GOT3 (cell line): ENCODE measurements around the gene IFI6.
A peak's percentile ranks its signal among the peaks of the same experiment; 100 is the strongest.
"Not testable (repeated sequence)": the region's sequence is repeated elsewhere in the genome, so short reads cannot be mapped to it uniquely, and the experiment has no call there.

ENCODE experiments used
- DNase-seq: peaks from one replicate; lab custom pipeline; 2025; ENCODE audit warnings: mixed read lengths; lab: John Stamatoyannopoulos, UW

Gene IFI6

GRCh38 chr1:27671964-27672749, at the start of gene IFI6:
IFI6 (minus strand) TSS chr1:27672192; CDS start chr1:27669314, 2,878 bp downstream.
- DNase-seq = peak; percentile 72

- DNase-seq = no peak
These were observed 47.6 kb upstream of the IFI6 start for GRCh38 chr1:27719286-27720251.

- no peak for DNase-seq
These were observed 44.4 kb upstream of the IFI6 start for GRCh38 chr1:27716262-27716895.

DNA sequence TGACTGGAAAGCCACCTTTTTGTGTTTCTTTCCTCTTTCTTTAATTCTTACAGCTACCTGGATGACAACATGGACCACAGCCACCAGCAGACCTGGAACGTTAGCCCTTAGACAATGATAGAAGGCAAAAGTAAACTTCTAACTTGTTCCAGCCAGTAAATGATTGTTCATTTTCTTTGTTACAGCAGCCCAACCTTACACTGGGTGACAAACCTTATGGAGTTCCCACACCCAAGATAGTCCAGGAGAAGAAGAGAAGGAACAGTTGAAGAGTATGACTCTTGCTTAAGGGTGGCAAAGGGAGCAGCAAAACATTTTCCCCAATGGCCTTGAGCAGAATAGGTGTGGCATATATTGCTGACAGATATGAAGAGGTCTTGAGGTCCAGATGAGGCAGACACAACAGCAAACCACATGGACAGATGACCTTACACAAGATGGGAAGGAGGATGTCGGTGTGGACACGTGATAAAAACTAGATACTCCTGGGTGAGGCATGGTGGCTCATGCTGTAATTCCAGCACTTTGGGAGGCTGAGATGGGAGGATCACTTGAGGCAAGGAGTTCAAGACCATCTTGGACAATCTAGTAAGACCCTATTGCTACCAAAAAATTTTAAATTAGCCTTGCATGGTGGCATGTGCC, 42.0 kb upstream of the IFI6 start:
- no peak for DNase-seq

- no peak for DNase-seq
These were observed 41.2 kb upstream of the IFI6 start for GRCh38 chr1:27713139-27713725.

- DNase-seq = no peak
These were observed 38.6 kb upstream of the IFI6 start for GRCh38 chr1:27710574-27710973.

DNA sequence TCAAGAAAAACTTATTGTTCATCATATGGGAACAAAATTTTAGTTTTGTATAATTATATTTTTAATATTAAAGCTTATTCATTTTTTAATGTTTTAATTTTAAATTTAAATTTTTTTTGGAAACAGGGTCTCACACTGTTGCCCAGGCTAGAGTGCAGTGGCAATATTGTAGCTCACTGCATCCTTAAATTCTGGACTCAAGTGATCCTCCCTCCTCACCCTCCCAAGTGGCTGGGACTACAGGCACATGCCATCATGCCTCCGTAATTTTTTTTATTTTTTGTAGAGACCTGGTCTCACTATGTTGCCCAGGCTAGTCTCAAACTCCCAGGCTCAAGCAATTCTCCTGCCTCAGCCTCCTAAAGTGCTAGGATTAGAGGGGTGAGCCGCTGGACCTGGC, 33.6 kb upstream of the IFI6 start:
- no peak for DNase-seq

DNA sequence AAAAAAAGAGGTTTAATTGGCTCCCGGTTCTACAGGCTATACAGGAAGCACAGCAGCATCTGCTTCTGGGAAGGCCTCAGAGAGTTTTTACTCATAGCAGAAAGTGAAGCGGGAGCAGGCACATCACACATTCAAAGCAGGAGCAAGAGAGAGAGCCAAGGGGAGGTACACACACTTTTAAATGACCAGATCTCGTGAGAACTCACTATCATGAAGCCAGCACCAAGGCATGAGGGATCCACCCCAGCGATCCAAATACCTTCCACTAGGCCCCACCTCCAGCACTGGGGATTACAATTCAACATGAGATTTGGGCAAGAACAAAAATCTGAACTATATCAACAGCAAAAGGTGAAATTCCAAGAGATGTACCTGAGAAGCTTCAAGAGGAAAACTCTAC, 33.0 kb upstream of the IFI6 start:
- DNase-seq = no peak

GRCh38 chr1:27696835-27697234, 24.8 kb upstream of the IFI6 start:
- not testable (repeated sequence) for DNase-seq

- DNase-seq = no peak
These were observed 18.2 kb upstream of the IFI6 start for GRCh38 chr1:27690183-27690582.

DNA sequence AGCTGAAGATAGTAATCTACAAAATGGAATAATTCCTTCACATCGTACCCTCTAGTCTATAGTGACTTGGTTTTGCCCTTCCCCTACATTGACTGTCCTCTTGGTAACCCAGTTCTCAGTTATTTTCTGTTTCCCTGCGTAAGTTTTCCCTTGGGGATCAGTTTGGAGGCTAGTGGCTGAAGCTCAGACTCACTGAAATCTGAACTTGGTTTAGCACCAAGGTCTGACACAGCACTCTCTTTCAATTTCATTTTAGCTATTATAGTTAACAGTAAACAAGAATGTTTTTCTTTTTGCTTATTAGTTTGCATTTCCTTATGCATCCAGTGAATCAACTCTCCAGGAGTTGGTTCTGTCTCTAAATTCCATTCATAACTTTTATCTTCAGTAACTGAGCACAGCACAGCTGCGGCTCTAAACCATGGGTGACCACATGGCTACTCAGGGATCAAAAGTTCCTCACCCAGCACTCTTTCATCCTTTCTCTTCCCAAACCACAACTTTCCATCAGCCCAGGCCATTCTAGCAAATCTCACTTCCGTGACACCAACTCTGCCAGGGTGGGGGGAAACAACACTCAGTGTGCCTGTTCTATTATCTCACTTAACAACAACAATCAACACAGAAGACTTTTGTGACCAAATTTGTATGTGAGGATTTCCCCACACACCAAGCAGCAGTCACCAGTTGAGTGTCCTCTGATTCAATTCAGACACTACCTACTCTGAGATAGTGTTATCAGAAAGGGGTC, 17.6 kb upstream of the IFI6 start:
- no peak for DNase-seq

DNA sequence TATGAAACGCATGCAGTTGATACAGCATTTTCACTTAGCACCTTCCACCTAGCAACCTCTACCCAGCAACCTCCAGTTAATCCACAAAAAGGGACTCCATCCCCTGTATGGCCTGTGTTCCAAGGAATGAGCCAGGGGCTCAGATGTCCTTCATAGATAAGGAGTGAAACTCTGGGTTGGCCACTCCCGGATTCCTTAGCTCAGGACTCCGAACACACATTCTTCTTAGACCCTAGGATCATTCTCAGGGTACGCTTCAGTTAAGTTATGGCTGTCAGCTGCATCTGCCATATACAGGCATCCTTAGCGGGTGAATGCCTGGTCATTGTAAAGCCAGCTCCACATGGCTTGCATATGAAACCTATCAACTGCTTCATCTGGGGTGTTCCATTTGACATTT, 15.9 kb upstream of the IFI6 start:
- no peak for DNase-seq

DNA sequence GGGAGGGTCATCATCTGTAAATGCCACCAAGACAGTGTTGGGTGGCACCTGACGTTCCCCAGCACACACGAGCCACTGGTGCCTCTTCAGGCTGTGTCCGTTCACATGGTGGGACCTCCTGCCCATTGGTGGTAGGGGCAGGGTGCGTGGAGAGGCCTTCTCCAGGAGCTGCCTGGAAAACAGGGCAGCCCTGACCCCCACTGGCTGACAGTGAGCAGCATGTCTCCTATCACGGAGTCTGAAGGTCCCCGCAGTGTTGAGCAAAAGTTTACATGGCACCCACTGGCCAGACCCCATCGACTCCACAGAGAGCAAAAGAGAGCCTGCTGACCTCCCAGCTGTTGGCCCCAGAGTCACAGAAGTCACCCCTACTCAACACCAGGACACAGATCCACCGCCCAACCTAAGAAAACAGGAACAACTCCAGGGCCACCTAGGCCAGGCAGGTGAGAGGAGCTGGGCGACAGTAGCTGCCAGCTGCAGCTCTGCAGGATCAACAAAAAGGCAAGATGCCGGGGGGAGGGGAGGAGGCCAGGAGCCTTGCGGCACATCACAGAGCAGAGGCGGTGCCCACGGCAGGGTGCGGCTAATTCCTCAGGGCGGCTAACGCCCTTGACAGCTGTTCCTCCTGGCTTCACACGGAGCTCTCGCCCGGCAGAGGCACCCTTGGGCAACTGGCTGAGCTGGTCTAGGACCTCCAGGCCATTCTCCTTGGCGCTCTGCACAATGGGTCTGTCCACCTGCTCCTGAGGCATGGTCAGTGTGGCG, 14.4 kb upstream of the IFI6 start:
- DNase-seq = no peak

DNA sequence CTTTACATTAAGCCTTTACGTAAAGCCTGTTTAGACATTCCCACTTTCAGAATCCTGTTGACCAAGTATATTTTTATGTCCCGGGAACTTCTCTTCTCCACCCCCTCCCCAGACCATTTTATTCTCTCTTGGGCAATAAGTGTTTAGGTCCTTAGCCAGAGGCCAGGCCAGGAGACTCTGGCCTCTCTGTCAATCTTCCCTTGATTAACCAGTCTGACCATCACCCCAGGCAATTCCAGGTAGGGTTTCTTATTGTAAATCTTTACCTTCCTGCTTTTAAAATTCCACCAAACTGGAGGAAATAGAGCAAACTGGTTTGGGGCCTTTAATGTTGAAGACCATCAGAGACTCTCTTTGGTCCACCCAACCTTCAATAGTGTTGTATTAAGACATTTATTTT, 12.2 kb upstream of the IFI6 start:
- no peak for DNase-seq

- no peak for DNase-seq
These were observed 10.5 kb upstream of the IFI6 start for GRCh38 chr1:27682351-27682944.

DNA sequence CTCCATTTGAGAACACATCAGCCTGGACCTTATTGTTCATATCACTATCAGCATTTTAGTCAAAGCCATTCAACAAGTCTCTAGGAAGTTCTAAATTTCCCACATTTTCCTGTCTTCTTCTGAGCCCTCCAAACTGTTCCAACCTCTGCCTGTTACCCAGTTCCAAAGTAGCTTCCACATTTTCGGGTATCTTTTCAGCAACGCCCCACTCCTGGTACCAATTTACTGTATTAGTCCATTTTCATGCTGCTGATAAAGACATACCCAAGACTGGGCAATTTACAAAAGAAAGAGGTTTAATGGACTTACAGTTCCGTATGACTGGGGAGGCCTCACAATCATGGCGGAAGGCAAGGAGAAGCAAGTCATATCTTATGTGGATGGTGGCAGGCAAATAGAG, 9.6 kb upstream of the IFI6 start:
- not testable (repeated sequence) for DNase-seq

GRCh38 chr1:27680225-27680791, 8.3 kb upstream of the IFI6 start:
- DNase-seq = not testable (repeated sequence)

- DNase-seq = no peak
These were observed 6.8 kb upstream of the IFI6 start for GRCh38 chr1:27678747-27679146.

GRCh38 chr1:27676410-27676809, 4.4 kb upstream of the IFI6 start:
- DNase-seq = no peak
